K562 (cell line): Measurements from ENCODE around the gene USP20. TPM values are rescaled to one million over a fixed set of nuclear protein-coding genes. Genes with fewer than 3 reads are reported as not detected.

Source experiments
- CCAR2 ChIP-seq: fragments of 200-400 bp; formaldehyde crosslinking; IDR thresholded peaks from 2 replicates; pipeline ENCODE4 v1.6.1; 2017; ENCODE audit warnings: mild to moderate bottlenecking, low read depth, low read length
- CEBPG ChIP-seq, 3 experiments: fragments of 200-800 bp in 1 of 3; sonication (Bioruptor generic) in 1 of 3; sonication (generic) in 1 of 3; formaldehyde crosslinking in 1 of 3; IDR thresholded peaks in 2 of 3; conservative IDR thresholded peaks in 1 of 3; 2 replicates each; pipeline versions ENCODE4 v1.6.1 to v1.8.0; 2016 to 2022; ENCODE audit warnings: missing compliant biosample characterization in 2 of 3, missing genetic modification characterization in 2 of 3, mild to moderate bottlenecking in 1 of 3, missing genetic modification reagents in 1 of 3
- CHCHD3 ChIP-seq: fragments of 250-450 bp; sonication (Bioruptor Pico); IDR thresholded peaks from 2 replicates; pipeline ENCODE4 v2.1.2; 2022; ENCODE audit warnings: mild to moderate bottlenecking
- CREM ChIP-seq: IDR thresholded peaks from 2 replicates; pipeline ENCODE4 v1.6.1; 2014; ENCODE audit warnings: antibody characterized with exemption, low read depth
- E2F3 ChIP-seq: fragments of 250-450 bp; sonication (Bioruptor Pico); IDR thresholded peaks from 2 replicates; pipeline ENCODE4 v1.4.0; 2020; ENCODE audit warnings: mild to moderate bottlenecking
- EHMT2 ChIP-seq: fragments of 450-650 bp; IDR thresholded peaks from 2 replicates; pipeline ENCODE4 v1.6.1; 2018; ENCODE audit warnings: antibody characterized with exemption
- FOSL1 ChIP-seq: fragments of 200-800 bp; sonication (Bioruptor generic); conservative IDR thresholded peaks from 2 replicates; pipeline ENCODE4 v1.6.1; 2016; ENCODE audit warnings: missing genetic modification characterization, missing compliant biosample characterization
- HCFC1 ChIP-seq: IDR thresholded peaks from 2 replicates; pipeline ENCODE4 v1.6.1; 2012; ENCODE audit warnings: low read depth, low read length, improper control_type of control experiment
- MYC ChIP-seq, 2 experiments: fragments of 250-450 bp in 1 of 2; sonication (Bioruptor Pico) in 1 of 2; IDR thresholded peaks; 2 replicates each; pipeline versions ENCODE4 v1.5.1 to v1.6.1; 2012 to 2021; ENCODE audit warnings: low read depth in 2 of 2, borderline replicate concordance in 1 of 2, improper control_type of control experiment in 1 of 2, low read length in 1 of 2, mild to moderate bottlenecking in 1 of 2, moderate library complexity in 1 of 2
- NR2C2 ChIP-seq, 2 experiments: fragments of 200-800 bp in 1 of 2; sonication (Bioruptor generic) in 1 of 2; sonication (generic) in 1 of 2; formaldehyde crosslinking in 1 of 2; IDR thresholded peaks; 2 replicates each; pipeline versions ENCODE4 v1.6.1 to v1.8.0; 2016 to 2022; ENCODE audit warnings: mild to moderate bottlenecking in 1 of 2, missing compliant biosample characterization in 1 of 2, missing genetic modification characterization in 1 of 2, missing genetic modification reagents in 1 of 2
- TAF7 ChIP-seq: fragments of 450-650 bp; IDR thresholded peaks from 2 replicates; pipeline ENCODE4 v1.6.1; 2016; ENCODE audit warnings: missing genetic modification characterization, missing compliant biosample characterization
- TBP ChIP-seq: optimal IDR thresholded peaks from 2 replicates; pipeline ENCODE3; 2011; ENCODE audit warnings: low read depth, low read length, improper control_type of control experiment
- XRCC5 ChIP-seq: fragments of 200-400 bp; formaldehyde crosslinking; IDR thresholded peaks from 2 replicates; pipeline ENCODE4 v1.6.1; 2017; ENCODE audit warnings: low read depth, mild to moderate bottlenecking, low read length
- ZBTB1 ChIP-seq: sonication (generic); formaldehyde crosslinking; IDR thresholded peaks from 2 replicates; pipeline ENCODE4 v1.8.1; 2023; ENCODE audit warnings: missing genetic modification reagents, low read depth, mild to moderate bottlenecking, borderline replicate concordance
- ZBTB17 ChIP-seq: fragments of 450-650 bp; formaldehyde crosslinking; IDR thresholded peaks from 2 replicates; pipeline ENCODE4 v1.4.0; 2020; ENCODE audit warnings: mild to moderate bottlenecking
- ZNF184 ChIP-seq: sonication (generic); formaldehyde crosslinking; IDR thresholded peaks from 2 replicates; pipeline ENCODE4 v1.5.0; 2020; ENCODE audit warnings: missing genetic modification reagents
- polyA plus RNA-seq, 8 experiments: library from polyadenylated mRNA; depleted of rRNA in 4 of 8; stranded (reverse) in 5 of 8; unstranded in 3 of 8; fragments of >200 nt; fragmentation: Nextera tagmentation in 2 of 8; fragmentation: Illumina TruSeq in 1 of 8; extraction: Ambion mirVana in 2 of 8; extraction: Trizol in 1 of 8; gene quantifications; 2 replicates each; pipeline versions ENCODE4 v1.2.1 to v1.2.3, GENCODE V29; 2011 to 2014; ENCODE audit warnings: inconsistent platforms in 1 of 8, missing spikeins in 1 of 8
- total RNA-seq, 7 experiments: library from RNA; depleted of rRNA in 6 of 7; stranded (reverse); fragments of >200 nt in 6 of 7; fragmentation: Illumina TruSeq in 2 of 7; extraction: Trizol in 2 of 7; gene quantifications; 2 replicates each; pipeline versions ENCODE4 v1.2.1 to v1.2.3, GENCODE V29; 2011 to 2021; ENCODE audit warnings: low replicate concordance in 1 of 7
- TF ChIP-seq, protein P1 (sequence below): fragments of 250-450 bp; sonication (Bioruptor Pico); IDR thresholded peaks from 2 replicates; pipeline ENCODE4 v1.4.0; 2020
- TF ChIP-seq, protein P2 (sequence below): fragments of 150-350 bp; conservative IDR thresholded peaks from 2 replicates; pipeline ENCODE4 v1.6.1; 2014; ENCODE audit warnings: low read length

Gene USP20
- total and polyA plus RNA-seq, 9 of the 15 experiments (the other 6 are each of a cell fraction or from before 2014, with no cell fraction given): 1.9 to 136 (median 49.1) TPM

DNA sequence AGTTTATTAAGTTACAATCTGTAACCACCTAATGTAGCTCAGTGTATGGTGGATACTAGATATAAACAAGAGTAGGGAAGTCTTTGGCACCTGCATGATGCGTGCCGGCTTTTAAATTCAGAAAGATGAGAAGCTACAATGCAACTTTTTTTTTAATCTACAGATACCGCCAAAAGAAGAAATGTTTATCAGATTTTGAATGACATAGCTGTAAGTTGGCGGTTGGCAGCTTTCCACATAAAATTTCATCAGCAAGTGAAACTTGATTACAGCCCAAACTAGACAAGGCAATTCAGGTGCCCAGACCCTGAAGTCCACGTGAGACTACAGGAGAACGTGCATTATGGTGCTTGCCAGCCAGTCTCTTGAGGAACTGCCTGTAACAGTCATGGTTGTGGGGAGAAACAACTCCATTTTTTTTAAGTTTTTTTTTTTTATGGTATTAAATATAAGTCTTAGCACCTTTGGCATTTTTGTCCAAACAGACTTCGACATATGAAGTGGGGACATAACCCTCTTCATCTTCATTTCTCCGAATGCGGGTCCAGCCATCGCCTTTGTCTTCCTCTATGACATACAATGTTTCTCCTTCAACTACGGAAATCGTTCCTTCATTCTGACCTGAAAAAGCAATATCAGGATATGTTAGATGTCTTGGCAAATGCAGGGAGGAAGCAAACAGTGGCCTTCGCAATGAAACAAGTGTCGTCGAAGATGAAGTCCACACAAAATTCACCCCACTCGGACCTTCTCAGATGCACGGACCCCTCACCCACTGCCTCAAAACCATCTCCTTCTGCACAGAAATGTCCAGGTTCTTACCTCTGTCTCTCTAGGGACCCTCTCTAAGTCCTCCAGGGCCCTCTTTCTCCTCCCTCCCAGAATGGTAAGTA is 60.4 kb downstream of the USP20 start (continued):
- TF ChIP-seq, protein P1, sequence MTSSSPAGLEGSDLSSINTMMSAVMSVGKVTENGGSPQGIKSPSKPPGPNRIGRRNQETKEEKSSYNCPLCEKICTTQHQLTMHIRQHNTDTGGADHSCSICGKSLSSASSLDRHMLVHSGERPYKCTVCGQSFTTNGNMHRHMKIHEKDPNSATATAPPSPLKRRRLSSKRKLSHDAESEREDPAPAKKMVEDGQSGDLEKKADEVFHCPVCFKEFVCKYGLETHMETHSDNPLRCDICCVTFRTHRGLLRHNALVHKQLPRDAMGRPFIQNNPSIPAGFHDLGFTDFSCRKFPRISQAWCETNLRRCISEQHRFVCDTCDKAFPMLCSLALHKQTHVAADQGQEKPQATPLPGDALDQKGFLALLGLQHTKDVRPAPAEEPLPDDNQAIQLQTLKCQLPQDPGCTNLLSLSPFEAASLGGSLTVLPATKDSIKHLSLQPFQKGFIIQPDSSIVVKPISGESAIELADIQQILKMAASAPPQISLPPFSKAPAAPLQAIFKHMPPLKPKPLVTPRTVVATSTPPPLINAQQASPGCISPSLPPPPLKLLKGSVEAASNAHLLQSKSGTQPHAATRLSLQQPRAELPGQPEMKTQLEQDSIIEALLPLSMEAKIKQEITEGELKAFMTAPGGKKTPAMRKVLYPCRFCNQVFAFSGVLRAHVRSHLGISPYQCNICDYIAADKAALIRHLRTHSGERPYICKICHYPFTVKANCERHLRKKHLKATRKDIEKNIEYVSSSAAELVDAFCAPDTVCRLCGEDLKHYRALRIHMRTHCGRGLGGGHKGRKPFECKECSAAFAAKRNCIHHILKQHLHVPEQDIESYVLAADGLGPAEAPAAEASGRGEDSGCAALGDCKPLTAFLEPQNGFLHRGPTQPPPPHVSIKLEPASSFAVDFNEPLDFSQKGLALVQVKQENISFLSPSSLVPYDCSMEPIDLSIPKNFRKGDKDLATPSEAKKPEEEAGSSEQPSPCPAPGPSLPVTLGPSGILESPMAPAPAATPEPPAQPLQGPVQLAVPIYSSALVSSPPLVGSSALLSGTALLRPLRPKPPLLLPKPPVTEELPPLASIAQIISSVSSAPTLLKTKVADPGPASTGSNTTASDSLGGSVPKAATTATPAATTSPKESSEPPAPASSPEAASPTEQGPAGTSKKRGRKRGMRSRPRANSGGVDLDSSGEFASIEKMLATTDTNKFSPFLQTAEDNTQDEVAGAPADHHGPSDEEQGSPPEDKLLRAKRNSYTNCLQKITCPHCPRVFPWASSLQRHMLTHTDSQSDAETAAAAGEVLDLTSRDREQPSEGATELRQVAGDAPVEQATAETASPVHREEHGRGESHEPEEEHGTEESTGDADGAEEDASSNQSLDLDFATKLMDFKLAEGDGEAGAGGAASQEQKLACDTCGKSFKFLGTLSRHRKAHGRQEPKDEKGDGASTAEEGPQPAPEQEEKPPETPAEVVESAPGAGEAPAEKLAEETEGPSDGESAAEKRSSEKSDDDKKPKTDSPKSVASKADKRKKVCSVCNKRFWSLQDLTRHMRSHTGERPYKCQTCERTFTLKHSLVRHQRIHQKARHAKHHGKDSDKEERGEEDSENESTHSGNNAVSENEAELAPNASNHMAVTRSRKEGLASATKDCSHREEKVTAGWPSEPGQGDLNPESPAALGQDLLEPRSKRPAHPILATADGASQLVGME (CRISPR knock-in tag): 0 out of 2 replicates have a peak, but pooled peaks have one; percentile 41
- TF ChIP-seq XRCC5: no peak
- TF ChIP-seq ZBTB17 (CRISPR knock-in tag): no peak
- peak; percentile 71; the same call in 1 of the 2 replicates for TF ChIP-seq MYC (IDR thresholded peaks at IDR 0.05; ENCODE audit: low read depth, low read length)
- TF ChIP-seq MYC (CRISPR knock-in tag; IDR thresholded peaks at IDR 0.05; ENCODE audit: borderline replicate concordance, low read depth): no peak
- TF ChIP-seq TBP: no peak
- peak; percentile 55; the same call in 1 of the 2 replicates for TF ChIP-seq FOSL1 (tag)
- no peak for TF ChIP-seq NR2C2 (CRISPR knock-in tag; IDR thresholded peaks at IDR 0.05)
- TF ChIP-seq NR2C2 (tag; IDR thresholded peaks at IDR 0.05): peak; percentile 49; the same call in 1 of the 2 replicates
- TF ChIP-seq EHMT2: no peak
- no peak for TF ChIP-seq E2F3 (CRISPR knock-in tag)
- TF ChIP-seq HCFC1: peak; percentile 15; the same call in 1 of the 2 replicates
- no peak for TF ChIP-seq CCAR2
- TF ChIP-seq ZBTB1: no peak
- TF ChIP-seq CREM: no peak
- TF ChIP-seq CEBPG (CRISPR knock-in tag; IDR thresholded peaks at IDR 0.05): peak; percentile 83
- peak in 1 of 2 experiments; percentile 85; a peak in 2 of 4 replicates for TF ChIP-seq CEBPG (tag; conservative IDR thresholded peaks at IDR 0.05 in 1 of 2, IDR thresholded peaks at IDR 0.05 in 1 of 2)
- TF ChIP-seq CHCHD3 (CRISPR knock-in tag): no peak
- TF ChIP-seq, protein P2, sequence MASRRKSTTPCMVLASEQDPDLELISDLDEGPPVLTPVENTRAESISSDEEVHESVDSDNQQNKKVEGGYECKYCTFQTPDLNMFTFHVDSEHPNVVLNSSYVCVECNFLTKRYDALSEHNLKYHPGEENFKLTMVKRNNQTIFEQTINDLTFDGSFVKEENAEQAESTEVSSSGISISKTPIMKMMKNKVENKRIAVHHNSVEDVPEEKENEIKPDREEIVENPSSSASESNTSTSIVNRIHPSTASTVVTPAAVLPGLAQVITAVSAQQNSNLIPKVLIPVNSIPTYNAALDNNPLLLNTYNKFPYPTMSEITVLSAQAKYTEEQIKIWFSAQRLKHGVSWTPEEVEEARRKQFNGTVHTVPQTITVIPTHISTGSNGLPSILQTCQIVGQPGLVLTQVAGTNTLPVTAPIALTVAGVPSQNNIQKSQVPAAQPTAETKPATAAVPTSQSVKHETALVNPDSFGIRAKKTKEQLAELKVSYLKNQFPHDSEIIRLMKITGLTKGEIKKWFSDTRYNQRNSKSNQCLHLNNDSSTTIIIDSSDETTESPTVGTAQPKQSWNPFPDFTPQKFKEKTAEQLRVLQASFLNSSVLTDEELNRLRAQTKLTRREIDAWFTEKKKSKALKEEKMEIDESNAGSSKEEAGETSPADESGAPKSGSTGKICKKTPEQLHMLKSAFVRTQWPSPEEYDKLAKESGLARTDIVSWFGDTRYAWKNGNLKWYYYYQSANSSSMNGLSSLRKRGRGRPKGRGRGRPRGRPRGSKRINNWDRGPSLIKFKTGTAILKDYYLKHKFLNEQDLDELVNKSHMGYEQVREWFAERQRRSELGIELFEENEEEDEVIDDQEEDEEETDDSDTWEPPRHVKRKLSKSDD: no peak
- no peak for TF ChIP-seq TAF7 (tag)
- no peak for TF ChIP-seq ZNF184 (CRISPR knock-in tag)
